22Rv1 (cell line): ENCODE data around the gene SPATA9.
"Not testable (repeated sequence)": the region's sequence is repeated elsewhere in the genome, so short reads cannot be mapped to it uniquely, and the experiment has no call there.

Experiments used
- H3K27ac ChIP-seq: fragments of 450-650 bp; 2 replicates; pipeline ENCODE4 v1.5.1; 2017
- ZFX ChIP-seq: fragments of 450-650 bp; IDR thresholded peaks from 2 replicates; pipeline ENCODE4 v1.6.1; 2017; ENCODE audit warnings: antibody characterized with exemption, borderline replicate concordance
- TF ChIP-seq, protein P1 (sequence below): fragments of 450-650 bp; IDR thresholded peaks from 2 replicates; pipeline ENCODE4 v1.5.1; 2017; ENCODE audit warnings: mild to moderate bottlenecking

The SPATA9 gene

DNA sequence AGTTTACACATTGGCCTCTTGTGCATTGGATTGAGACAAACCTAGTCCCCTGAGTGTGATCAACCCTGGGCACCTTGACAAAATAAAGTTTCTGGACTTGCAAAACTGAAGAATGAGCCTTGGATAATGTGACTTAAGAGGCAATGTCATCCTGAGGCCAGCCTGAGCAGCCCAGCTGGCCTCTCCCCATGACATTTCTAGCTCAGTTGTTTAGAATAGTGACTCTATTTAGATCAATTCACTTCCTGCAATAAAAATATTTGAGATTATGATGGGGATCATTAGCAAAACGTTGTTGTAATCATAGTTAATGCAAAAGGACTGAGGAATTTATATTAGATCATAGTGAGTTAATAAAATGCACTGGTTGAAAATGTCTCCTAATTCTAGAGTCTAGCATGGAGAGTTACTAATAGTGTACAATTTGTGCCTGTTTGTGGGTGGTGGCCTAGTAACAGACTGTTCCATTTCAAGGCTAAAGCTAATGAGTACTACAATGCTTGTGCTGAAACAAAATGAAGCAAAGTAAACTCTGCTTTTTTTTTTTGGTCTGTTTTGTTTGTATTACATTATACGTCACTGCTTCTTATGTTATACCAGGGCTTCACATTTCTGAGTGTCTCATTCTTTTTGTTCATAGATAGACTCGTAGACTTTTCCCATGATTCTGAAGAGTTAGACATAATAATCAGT, 37.4 kb upstream of the SPATA9 start:
- H3K27ac ChIP-seq, result peak overlapping the region; percentile 10; the same call in 1 of the 2 replicates
- no peak for TF ChIP-seq ZFX
- TF ChIP-seq, protein P1, sequence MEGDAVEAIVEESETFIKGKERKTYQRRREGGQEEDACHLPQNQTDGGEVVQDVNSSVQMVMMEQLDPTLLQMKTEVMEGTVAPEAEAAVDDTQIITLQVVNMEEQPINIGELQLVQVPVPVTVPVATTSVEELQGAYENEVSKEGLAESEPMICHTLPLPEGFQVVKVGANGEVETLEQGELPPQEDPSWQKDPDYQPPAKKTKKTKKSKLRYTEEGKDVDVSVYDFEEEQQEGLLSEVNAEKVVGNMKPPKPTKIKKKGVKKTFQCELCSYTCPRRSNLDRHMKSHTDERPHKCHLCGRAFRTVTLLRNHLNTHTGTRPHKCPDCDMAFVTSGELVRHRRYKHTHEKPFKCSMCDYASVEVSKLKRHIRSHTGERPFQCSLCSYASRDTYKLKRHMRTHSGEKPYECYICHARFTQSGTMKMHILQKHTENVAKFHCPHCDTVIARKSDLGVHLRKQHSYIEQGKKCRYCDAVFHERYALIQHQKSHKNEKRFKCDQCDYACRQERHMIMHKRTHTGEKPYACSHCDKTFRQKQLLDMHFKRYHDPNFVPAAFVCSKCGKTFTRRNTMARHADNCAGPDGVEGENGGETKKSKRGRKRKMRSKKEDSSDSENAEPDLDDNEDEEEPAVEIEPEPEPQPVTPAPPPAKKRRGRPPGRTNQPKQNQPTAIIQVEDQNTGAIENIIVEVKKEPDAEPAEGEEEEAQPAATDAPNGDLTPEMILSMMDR, result no peak

DNA sequence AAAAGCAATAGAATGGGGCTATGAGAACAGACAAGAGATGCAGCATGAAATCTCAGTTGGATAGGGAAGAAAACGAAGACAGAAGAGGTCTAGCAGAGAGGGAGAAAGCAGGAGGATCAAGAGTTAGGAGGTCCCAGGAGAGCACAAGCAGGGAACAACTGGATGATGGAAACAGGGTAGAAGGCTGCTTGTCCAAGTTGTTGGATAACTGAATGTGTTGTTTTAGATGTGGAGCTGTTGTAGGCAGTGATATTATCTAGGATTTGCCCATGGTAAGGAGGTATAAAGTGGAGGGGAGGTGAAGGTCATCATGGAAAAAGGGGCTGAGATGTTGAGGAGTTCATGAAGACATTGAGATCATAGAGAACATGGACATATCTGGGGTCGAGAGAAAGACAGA, 35.9 kb upstream of the SPATA9 start:
- TF ChIP-seq, protein P1, result no peak
- TF ChIP-seq ZFX, result no peak
- H3K27ac ChIP-seq, result no peak overlapping the region

DNA sequence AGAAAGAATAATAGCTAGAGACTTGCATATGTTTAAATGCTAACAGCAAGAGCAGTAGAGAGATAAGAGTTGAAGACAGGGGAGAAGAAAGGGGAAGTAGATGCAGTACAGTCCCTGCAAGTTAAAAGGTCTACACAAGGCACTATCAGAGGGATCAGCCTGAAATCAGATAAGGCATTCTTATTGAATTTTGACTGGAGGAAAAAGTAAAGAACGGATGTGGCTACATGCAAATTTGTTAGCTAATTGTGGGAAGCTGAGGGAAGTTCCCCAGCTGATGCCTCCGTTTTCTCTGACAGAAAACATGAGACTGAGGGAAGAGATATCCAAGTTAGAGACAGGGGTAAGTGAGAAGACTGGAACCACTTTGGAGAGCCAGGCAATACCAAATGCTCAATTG, 35.4 kb upstream of the SPATA9 start:
- TF ChIP-seq, protein P1, result no peak
- TF ChIP-seq ZFX, result no peak
- H3K27ac ChIP-seq, result no peak overlapping the region

DNA sequence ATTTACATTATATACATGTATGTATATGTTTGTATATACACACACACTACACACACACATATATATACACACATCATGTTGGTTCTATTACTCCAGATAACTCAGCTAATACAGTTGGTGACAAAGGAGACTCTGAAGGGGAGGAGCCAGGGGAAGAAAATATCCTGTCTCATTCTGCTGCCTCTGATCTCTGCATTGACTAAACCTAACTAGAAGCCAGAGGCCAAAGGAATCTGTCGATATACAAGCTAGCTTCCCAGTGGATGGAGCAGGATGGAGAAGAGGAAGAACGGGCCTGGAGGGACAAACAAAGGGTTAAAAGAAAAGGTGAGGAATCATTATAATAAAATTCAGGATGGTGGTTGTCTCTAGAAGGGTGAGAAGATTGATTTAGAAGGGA, 34.6 kb upstream of the SPATA9 start:
- no peak overlapping the region for H3K27ac ChIP-seq
- TF ChIP-seq, protein P1, result no peak
- TF ChIP-seq ZFX, result no peak

DNA sequence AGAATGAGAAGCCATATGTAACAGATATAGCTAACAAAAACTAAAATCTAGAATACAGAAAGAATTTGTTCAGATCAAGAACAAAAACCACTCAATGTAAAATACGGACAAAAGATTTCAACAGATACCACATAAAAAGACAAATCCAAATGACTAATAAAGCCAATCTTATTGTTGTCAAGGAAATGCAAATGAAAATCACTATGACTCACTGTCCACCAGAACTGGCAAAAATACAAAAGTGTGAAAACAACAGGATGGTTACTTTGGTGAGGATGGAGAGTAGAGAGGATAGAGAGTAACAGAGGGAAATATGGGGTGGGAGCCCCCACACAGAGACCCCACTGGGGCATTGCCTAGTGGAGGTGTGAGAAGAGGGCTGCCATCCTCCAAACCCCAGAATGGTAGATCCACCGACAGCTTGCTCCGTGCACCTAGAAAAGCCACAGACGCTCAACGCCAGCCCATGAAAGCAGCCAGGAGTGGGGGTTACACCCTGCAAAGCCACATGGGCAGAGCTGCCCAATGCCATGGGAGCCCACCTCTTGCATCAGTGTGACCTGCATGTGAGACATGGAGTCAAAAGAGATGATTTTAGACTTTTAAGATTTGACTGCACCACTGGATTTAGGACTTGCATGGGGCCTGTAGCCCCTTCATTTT, 33.1 kb upstream of the SPATA9 start:
- no peak overlapping the region for H3K27ac ChIP-seq
- no peak for TF ChIP-seq ZFX
- TF ChIP-seq, protein P1, result no peak

DNA sequence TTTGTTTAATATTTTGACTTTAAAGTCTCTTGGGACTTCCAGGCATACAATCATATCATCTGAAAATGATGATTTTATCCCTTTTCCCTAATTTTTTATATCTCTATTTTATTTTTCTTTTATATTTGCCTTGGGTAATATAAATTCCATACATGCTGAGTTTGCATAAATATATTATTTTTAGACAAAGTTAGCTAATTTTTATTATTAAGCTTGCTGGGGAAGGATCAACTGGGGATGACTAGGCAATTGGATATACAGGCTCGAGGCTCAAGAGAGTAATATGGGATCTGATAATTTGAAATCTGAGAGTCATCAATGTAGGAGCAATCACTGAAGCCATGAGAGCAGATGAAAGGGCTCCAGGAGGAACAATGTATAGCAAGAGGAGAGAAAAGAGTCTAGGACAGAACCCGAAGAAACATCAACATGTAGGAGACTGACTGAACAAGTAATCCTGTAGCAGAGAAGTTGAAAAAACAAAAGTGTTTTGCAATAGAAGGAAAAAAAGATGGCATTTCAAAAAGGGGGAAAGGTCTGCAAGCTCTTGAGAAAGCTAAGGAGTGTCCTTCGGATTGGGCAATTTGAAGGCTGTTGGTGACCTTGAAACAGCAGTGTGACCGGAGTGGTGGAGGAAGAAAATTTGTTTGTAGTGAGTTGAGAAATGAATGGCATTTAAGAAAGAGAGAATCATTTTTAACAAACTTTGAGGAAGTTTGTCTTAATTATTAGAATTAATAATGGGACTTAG, 31.3 kb upstream of the SPATA9 start:
- H3K27ac ChIP-seq, result no peak overlapping the region
- TF ChIP-seq ZFX, result no peak
- TF ChIP-seq, protein P1, result no peak

DNA sequence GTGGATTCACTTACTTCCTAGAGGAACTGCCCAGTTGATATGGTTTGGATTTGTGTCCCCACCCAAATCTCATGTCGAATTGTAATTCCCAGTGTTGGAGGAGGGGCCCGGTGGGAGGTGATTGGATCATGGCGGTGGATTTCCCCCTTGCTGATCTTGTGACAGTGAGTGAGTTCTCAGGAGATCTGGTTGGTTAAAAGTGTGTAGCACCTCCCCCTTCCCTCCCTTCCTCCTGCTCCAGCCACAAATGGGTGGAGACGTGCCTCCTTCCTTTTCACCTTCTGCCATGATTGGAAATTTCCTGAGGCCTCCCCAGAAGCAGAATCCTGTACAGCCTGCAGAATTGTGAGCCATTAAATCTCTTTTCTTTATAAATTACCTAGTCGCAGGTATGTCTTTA, 30.5 kb upstream of the SPATA9 start:
- not testable (repeated sequence) for H3K27ac ChIP-seq
